Activated CD4-positive, alpha-beta T cell treated with anti-CD3 and anti-CD28 coated beads, Interleukin-2, amount 50 U/mL, for 16 hours (primary cell): ENCODE results near the gene ZNF202.
"Not testable (repeated sequence)": the region's sequence is repeated elsewhere in the genome, so short reads cannot be mapped to it uniquely, and the experiment has no call there.

Experiments used
- DNase-seq: peaks from one replicate; pipeline ENCODE4 v3.0.0-alpha.2; 2020

The ZNF202 gene

GRCh38 chr11:123741159-123742030 lies at the start of gene ZNF202:
Gene ZNF202 (minus strand): TSS chr11:123741660. CDS start chr11:123730888, 10,772 bp downstream.
- DNase-seq: peak; percentile 93

- DNase-seq: no peak
Observed at GRCh38 chr11:123783536-123783935, 42.1 kb upstream of the ZNF202 start.

- DNase-seq: no peak
Observed at GRCh38 chr11:123778511-123778910, 37.1 kb upstream of the ZNF202 start.

DNA sequence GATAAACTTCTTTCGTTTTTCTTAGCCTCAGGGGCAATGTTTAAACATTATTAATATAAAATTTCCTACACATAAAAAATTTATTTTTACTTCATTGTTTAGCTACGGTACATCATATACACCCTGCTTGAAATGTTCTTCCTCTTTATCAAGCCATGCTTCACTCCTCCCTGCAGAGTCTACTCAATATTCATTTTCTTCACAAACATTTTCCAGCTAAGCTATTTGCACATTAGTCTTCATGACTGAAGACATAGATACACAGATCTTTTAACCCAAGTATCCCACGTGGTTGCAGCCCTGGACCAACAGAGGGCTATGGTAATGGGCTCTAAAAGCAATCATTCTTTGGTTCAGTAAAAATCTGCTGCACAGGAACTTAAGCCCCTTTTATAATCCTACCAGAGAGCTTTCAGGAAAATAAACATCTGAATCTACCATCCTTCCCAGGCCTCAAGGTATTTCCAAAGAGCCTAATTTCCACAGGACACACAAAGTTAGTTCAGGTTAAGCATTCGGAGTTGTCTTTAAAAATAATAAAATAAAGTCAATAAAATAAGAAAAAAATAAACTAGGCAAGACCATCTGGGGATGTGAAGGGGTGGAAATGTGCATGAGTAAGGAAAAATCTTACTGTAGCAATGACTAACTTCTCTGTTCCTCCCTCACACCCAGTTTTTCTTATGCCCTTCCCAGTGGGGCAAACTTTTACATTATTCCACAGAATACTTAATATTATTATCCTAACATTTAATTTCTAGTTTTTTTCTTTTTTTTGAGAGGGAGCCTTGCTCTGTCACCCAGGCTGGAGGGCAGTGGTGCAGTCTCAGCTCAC lies 34.5 kb upstream of the ZNF202 start:
- DNase-seq: no peak

GRCh38 chr11:123775289-123775688 lies 33.8 kb upstream of the ZNF202 start:
- no peak for DNase-seq

DNA sequence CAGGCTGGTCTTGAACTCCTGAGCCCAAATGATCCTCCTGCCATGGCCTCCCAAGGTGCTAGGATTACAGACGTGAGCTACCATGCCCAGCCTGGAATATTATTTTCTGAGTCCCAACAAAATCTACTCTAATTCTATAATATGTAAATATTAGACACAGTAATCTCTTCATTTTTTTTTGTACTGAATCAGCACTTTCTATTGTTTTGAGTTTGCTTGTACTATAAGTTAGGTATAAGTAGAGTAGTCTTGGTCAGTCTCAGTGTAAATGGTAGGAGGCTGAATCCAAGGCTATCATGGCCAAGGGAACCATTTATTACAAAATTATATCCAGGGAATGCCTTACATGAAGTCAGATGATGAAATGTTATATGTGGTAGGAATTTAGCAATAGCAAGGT lies 32.5 kb upstream of the ZNF202 start:
- DNase-seq: no peak

- no peak for DNase-seq
Observed at GRCh38 chr11:123773026-123773425, 31.6 kb upstream of the ZNF202 start.

- DNase-seq: no peak
Observed at GRCh38 chr11:123771664-123772063, 30.2 kb upstream of the ZNF202 start.

- no peak for DNase-seq
Observed at GRCh38 chr11:123770712-123771111, 29.3 kb upstream of the ZNF202 start.

DNA sequence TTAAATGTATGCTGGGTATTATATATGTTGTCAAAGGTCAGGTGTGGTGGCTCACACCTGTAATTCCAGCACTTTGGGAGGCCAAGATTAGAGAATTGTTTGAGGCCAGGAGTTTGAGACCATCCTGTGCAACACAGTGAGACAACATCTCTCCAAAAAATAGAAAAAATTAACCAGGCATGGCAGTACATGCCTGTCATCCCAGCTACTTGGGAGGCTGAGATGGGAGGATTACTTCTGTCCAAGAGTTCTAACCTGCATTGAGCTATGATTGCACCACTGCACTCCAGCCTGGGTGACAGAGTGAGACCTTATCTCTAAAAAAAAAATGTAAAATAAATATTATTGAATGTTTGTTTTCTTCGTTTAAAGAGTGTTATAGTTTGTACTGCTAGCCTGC lies 24.1 kb upstream of the ZNF202 start:
- DNase-seq: no peak

- DNase-seq: no peak
Observed at GRCh38 chr11:123762422-123762821, 21.0 kb upstream of the ZNF202 start.

DNA sequence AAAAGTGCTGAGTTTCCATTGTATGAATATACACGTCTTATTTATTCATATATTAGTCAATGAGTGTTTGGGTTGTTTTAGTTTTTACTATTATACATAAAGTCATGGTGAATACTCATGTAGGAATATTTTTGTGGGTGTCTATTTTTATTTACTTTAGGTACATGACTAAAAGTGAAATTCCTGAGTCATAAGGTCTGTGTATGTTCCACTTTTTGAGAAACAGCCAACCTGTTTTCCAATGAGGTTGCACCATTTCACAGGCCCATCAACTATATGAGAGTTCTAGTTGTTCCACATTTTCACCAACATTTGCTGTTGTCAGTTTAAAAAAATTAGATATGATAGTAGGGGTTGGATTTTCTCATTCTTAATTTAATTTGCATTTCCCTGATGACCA lies 19.4 kb upstream of the ZNF202 start:
- peak; percentile 66 for DNase-seq

GRCh38 chr11:123757976-123758375 lies 16.5 kb upstream of the ZNF202 start:
- DNase-seq: no peak

DNA sequence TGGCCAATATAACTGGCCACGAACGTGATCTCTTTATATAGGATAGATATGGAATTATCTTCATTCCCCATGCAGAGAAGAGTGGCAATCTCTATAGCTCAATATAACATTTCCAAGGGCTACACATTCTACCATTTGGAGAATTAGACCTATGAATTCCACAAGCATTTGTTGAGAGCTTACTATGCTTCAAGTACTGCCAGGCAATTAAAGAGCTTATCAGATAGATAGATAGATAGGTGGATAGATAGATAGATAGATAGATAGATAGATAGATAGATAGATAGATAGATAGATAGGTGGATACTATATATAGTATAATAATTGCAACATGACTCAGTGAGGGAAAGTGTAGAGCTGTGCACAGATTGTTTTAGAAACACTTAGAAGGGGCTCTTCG lies 14.4 kb upstream of the ZNF202 start:
- no peak for DNase-seq

DNA sequence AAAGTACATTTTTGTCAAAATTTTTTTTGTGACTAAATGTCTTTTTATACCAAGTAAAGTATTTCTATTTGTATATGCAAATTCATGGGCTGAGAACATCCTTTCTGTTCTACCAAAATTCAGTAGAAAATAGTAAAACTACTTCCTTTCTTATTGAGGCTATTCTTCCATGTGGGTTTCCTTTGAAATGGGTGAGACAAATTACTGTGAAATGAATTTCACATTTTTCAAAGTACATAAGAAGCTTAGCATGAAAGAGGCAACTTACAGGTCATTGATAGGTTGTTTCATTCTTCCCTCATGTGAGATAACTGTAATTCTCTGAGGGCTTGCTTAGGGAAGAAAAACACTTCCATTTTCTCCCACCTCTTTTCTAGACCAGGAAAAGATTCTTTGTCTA lies 13.9 kb upstream of the ZNF202 start:
- no peak for DNase-seq

- no peak for DNase-seq
Observed at GRCh38 chr11:123754101-123754568, 12.7 kb upstream of the ZNF202 start, which contains the start of gene OR6X1. Gene OR6X1 (minus strand): TSS chr11:123754518. CDS start chr11:123754518, 0 bp downstream.

GRCh38 chr11:123753110-123753509 lies 11.7 kb upstream of the ZNF202 start:
- no peak for DNase-seq

DNA sequence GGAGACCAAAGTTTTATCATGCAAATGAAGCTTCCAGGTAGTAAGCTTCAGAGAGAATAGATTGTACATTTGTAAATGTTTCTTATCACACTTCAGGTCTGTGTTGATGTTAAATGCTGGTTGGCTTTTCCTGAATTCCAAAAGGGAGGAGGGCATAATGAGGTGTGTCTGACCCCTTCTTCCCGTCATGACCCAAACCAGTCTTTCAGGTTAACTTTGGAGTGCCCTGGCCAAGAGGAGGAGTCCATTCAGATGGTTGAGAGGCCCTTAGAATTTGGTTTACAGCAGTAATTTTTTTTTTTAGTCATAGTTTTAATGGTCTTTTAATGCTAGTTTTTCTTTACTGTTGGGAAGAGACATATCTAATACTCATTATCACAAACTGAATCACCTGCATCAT lies 10.3 kb upstream of the ZNF202 start:
- no peak for DNase-seq

- DNase-seq: not testable (repeated sequence)
Observed at GRCh38 chr11:123748349-123748748, 6.9 kb upstream of the ZNF202 start.

DNA sequence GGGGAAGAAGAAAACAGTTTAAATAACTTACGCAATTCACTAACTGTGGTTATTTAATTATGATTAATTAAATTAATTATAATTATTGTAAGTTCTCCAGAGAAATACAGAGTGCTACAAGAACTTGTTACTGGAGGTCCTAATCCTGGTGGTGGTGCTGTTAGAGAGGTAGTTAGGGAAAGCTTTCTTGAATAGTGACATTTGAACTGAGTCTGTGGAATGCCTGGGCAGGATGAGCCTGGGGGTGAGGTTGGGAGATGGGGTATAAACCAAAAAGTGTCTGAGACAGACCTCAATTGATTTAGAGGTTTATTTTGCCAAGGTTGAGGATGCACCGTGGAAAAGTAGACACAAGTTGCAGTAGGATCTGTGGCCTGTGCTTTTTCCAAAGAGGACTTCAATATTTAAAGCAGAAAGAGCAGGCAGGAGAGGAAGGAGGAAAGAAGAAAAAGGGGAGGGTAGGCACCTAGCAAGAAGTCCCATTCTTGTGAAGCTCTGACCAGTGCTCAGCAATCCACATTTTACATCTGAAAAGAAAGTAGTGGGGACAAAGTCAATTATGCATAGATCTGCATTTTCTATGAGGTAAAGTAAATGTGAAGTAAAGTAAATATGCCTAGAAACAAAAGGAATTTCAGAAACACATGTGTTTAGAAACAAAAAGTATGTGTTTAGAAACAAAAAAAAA lies 4.4 kb upstream of the ZNF202 start:
- DNase-seq: no peak

- no peak for DNase-seq
Observed at GRCh38 chr11:123742724-123743120, 1.3 kb upstream of the ZNF202 start.

GRCh38 chr11:123742031-123742723 lies 717 bp upstream of the ZNF202 start:
- DNase-seq: no peak

DNA sequence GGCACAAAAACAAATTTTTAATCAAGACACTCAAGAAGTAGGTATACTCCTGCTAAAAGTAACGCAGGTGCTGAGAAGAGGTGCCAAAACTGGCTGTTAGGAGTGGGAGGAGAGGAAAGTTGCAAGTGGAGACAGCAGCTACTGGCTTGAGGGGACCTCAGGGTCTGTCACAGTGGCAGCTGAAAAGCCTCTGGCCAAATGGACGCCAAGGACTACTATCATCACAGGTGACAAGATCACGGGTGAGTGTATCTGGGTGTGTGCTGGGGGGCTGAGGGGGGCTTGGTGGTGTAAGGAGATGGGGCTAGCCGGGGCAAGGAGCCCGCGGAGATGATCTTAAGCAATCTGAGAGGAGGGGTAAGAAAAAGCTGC lies 687 bp downstream of the ZNF202 start:
- no peak for DNase-seq
